Activated T-cell treated with anti-CD3 and anti-CD28 coated beads, Interleukin-2, amount 50 U/mL, for 24 hours (primary cell): ENCODE results near the gene COQ2.
A peak's percentile ranks its signal among the peaks of the same experiment; 100 is the strongest.

Experiments
- DNase-seq: peaks from one replicate; pipeline ENCODE4 v3.0.0-alpha.2; 2020
- H3K27ac Mint-ChIP-seq: 2 replicates; pipeline ENCODE4 v1.8.0; 2020; ENCODE audit warnings: mild to moderate bottlenecking, mixed read lengths
- H3K27me3 Mint-ChIP-seq: 2 replicates; pipeline ENCODE4 v1.8.0; 2020; ENCODE audit warnings: mixed read lengths
- H3K36me3 Mint-ChIP-seq: 2 replicates; pipeline ENCODE4 v1.8.0; 2020; ENCODE audit warnings: low read depth, mixed read lengths
- H3K4me1 Mint-ChIP-seq: 2 replicates; pipeline ENCODE4 v1.8.0; 2020; ENCODE audit warnings: low read depth, mixed read lengths
- H3K4me3 Mint-ChIP-seq: 2 replicates; pipeline ENCODE4 v1.8.0; 2020; ENCODE audit warnings: mild to moderate bottlenecking, moderate library complexity, mixed read lengths
- H3K9me3 Mint-ChIP-seq: 2 replicates; pipeline ENCODE4 v1.8.0; 2020; ENCODE audit warnings: mixed read lengths

COQ2 gene

GRCh38 chr4:83267830-83268475 lies 16.6 kb downstream of the COQ2 start:
- H3K4me3 Mint-ChIP-seq = no peak overlapping the region
- peaks cover 21% of the 10 kb centered on the region for H3K4me1 Mint-ChIP-seq
- H3K9me3 Mint-ChIP-seq = no peaks in the 10 kb centered on the region
- DNase-seq = no peak
- no peaks in the 10 kb centered on the region for H3K27me3 Mint-ChIP-seq
- peak overlapping the region; percentile 33 for H3K27ac Mint-ChIP-seq
- peaks cover 74% of the 10 kb centered on the region for H3K36me3 Mint-ChIP-seq

- peaks cover 68% of the 10 kb centered on the region for H3K36me3 Mint-ChIP-seq
- no peak overlapping the region for H3K4me3 Mint-ChIP-seq
- DNase-seq = no peak
- peaks cover 15% of the 10 kb centered on the region for H3K4me1 Mint-ChIP-seq
- no peaks in the 10 kb centered on the region for H3K9me3 Mint-ChIP-seq
- peak overlapping the region; percentile 20 for H3K27ac Mint-ChIP-seq
- no peaks in the 10 kb centered on the region for H3K27me3 Mint-ChIP-seq
Measured at GRCh38 chr4:83267121-83267829, 17.3 kb downstream of the COQ2 start.

GRCh38 chr4:83266689-83267088 lies 17.9 kb downstream of the COQ2 start:
- H3K27ac Mint-ChIP-seq = no peak overlapping the region
- DNase-seq = no peak
- no peaks in the 10 kb centered on the region for H3K9me3 Mint-ChIP-seq
- peaks cover 15% of the 10 kb centered on the region for H3K4me1 Mint-ChIP-seq
- peaks cover 69% of the 10 kb centered on the region for H3K36me3 Mint-ChIP-seq
- H3K27me3 Mint-ChIP-seq = no peaks in the 10 kb centered on the region
- H3K4me3 Mint-ChIP-seq = no peak overlapping the region

DNA sequence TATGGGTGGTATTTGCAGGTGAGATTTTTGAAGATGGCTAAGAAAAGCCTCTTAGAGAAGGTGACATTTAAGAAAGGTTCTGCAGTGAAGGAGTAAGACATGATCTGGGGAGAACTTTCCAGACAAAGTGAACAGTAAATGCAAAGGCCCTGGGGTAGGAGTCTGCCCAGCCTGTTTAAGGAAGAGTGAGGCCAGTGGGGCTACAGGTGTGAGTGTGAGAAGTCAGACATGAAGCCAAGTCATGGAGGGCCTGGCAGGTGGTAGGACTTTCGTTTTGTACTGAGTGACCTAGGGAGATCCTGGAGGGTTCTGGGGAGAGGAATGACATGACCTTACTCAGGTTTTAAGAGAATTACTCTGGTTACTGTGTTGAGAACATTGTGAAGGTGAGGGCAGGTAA lies 21.5 kb downstream of the COQ2 start:
- Mint-ChIP-seq H3K4me1 (peaks cover 12% of the 10 kb centered on the region), H3K36me3 (peaks cover 62% of the 10 kb centered on the region), H3K9me3 (no peaks in the 10 kb centered on the region), H3K27ac (no peak overlapping the region), H3K27me3 (no peaks in the 10 kb centered on the region), H3K4me3 (no peak overlapping the region)
- DNase-seq = no peak

DNA sequence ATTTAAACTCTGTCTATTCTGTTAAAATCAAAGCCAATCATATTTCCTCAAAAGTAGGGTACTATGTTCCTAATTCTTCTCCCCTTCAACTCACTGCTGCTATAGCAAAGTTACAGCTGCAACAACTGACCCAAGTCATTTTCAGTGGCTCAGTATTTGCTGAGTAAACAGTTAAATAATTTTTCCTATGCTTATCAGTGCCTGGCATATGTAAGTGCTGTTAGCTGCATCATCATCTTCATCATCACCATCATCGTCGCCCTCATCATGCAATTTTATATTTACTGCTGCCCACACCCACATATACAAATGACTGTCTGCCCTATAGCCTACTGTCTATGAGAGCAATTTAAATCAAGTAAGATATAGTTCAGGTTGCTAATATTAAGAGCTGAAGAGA lies 21.9 kb downstream of the COQ2 start:
- H3K27ac Mint-ChIP-seq = no peak overlapping the region

GRCh38 chr4:83261307-83261706 lies 23.3 kb downstream of the COQ2 start:
- peaks cover 54% of the 10 kb centered on the region for H3K36me3 Mint-ChIP-seq

More for the DNA sequence above, 21.9 kb downstream of the COQ2 start:
- H3K27me3 Mint-ChIP-seq = no peaks in the 10 kb centered on the region
- no peaks in the 10 kb centered on the region for H3K9me3 Mint-ChIP-seq
- H3K4me3 Mint-ChIP-seq = no peak overlapping the region
- no peak for DNase-seq
- peaks cover 9% of the 10 kb centered on the region for H3K4me1 Mint-ChIP-seq
- H3K36me3 Mint-ChIP-seq = peaks cover 62% of the 10 kb centered on the region

GRCh38 chr4:83259586-83259985 lies 25.0 kb downstream of the COQ2 start:
- Mint-ChIP-seq H3K27ac (no peak overlapping the region), H3K36me3 (peaks cover 48% of the 10 kb centered on the region), H3K4me1 (peaks cover 2% of the 10 kb centered on the region), H3K4me3 (no peak overlapping the region), H3K9me3 (no peaks in the 10 kb centered on the region), H3K27me3 (no peaks in the 10 kb centered on the region)
- DNase-seq = no peak

More at GRCh38 chr4:83261307-83261706, 23.3 kb downstream of the COQ2 start:
- Mint-ChIP-seq H3K27ac (no peak overlapping the region), H3K27me3 (no peaks in the 10 kb centered on the region), H3K4me3 (no peak overlapping the region), H3K9me3 (no peaks in the 10 kb centered on the region), H3K4me1 (peaks cover 4% of the 10 kb centered on the region)
- DNase-seq = no peak

GRCh38 chr4:83258461-83258860 lies 26.1 kb downstream of the COQ2 start:
- peaks cover 2% of the 10 kb centered on the region for H3K4me1 Mint-ChIP-seq
- DNase-seq = no peak
- H3K36me3 Mint-ChIP-seq = peaks cover 41% of the 10 kb centered on the region
- H3K27ac Mint-ChIP-seq = no peak overlapping the region
- H3K27me3 Mint-ChIP-seq = no peaks in the 10 kb centered on the region
- H3K9me3 Mint-ChIP-seq = no peaks in the 10 kb centered on the region
- no peak overlapping the region for H3K4me3 Mint-ChIP-seq

DNA sequence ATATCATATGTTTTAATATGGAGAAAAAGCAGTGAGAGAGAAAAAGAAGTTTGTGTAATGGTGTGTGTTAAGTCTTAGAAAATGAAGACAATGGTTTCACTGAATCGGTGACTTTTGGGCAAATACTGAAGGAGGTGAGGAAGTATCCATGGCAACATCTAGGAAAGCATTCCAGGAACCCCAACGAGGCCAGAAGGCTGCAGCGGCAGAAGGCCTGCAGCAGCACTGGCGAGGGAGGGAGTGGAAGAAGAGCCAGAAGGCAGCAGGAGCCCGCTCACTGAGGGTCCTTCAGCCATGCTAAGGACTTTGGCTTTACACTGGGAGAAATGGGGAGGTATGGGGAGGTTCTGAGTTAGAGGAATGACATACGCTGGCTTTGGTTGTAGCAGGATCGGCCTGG lies 26.8 kb downstream of the COQ2 start:
- peaks cover 35% of the 10 kb centered on the region for H3K36me3 Mint-ChIP-seq
- no peaks in the 10 kb centered on the region for H3K27me3 Mint-ChIP-seq
- H3K4me3 Mint-ChIP-seq = no peak overlapping the region
- no peak for DNase-seq
- H3K27ac Mint-ChIP-seq = no peak overlapping the region
- no peaks in the 10 kb centered on the region for H3K9me3 Mint-ChIP-seq
- H3K4me1 Mint-ChIP-seq = peaks cover 6% of the 10 kb centered on the region

DNA sequence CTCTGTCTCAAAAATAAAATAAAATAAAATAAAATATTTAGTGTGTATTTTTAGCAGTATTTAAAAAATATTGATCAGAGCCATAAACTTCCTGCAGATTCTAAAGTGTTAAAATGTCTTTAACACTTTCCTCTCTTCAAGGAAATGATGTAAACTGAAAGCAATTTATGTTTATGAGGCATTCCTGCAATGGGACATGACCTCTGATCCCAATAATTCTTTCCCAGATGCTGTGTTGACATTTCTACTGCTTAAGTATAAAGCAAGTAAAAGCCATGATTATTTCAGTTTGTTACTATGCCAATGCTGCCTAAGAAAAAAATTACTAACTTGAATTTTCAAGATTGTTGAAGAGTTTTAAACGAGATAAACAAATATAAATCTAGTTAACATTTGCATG lies 29.0 kb downstream of the COQ2 start:
- H3K4me3 Mint-ChIP-seq = no peak overlapping the region
- H3K27ac Mint-ChIP-seq = no peak overlapping the region
- peaks cover 21% of the 10 kb centered on the region for H3K4me1 Mint-ChIP-seq
- no peaks in the 10 kb centered on the region for H3K9me3 Mint-ChIP-seq
- DNase-seq = no peak
- no peaks in the 10 kb centered on the region for H3K27me3 Mint-ChIP-seq
- H3K36me3 Mint-ChIP-seq = peaks cover 22% of the 10 kb centered on the region

GRCh38 chr4:83252782-83253405 lies 31.7 kb downstream of the COQ2 start:
- DNase-seq = peak; percentile 48
- H3K9me3 Mint-ChIP-seq = no peaks in the 10 kb centered on the region
- peaks cover 3% of the 10 kb centered on the region for H3K36me3 Mint-ChIP-seq
- H3K4me1 Mint-ChIP-seq = peaks cover 19% of the 10 kb centered on the region
- no peak overlapping the region for H3K4me3 Mint-ChIP-seq
- no peaks in the 10 kb centered on the region for H3K27me3 Mint-ChIP-seq
- H3K27ac Mint-ChIP-seq = no peak overlapping the region

DNA sequence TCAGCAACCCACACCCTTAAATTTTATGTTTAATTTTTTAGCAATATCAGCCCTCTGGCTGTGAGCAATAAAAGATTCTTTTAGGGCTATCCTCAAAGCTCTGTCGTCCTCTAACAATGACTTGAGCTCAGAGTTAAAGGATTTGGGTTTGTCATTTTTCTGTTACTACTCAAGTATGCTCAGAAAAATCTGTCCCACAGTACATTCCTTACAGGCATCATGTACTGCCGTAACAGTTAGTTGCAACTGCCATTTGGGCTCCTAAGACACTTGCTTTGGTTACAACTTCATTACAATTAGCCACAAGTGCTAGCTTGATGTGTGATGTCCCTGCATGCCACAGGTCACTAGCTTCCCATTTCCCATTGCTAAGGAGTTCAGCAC lies 33.2 kb downstream of the COQ2 start:
- Mint-ChIP-seq H3K27ac (no peak overlapping the region), H3K27me3 (no peaks in the 10 kb centered on the region), H3K36me3 (no peaks in the 10 kb centered on the region), H3K4me1 (peaks cover 19% of the 10 kb centered on the region), H3K4me3 (no peak overlapping the region), H3K9me3 (no peaks in the 10 kb centered on the region)
- DNase-seq = no peak

GRCh38 chr4:83250687-83251446 lies 33.7 kb downstream of the COQ2 start:
- no peaks in the 10 kb centered on the region for H3K27me3 Mint-ChIP-seq
- peaks cover 19% of the 10 kb centered on the region for H3K4me1 Mint-ChIP-seq
- no peak overlapping the region for H3K4me3 Mint-ChIP-seq
- no peaks in the 10 kb centered on the region for H3K36me3 Mint-ChIP-seq
- DNase-seq = no peak
- no peaks in the 10 kb centered on the region for H3K9me3 Mint-ChIP-seq
- H3K27ac Mint-ChIP-seq = no peak overlapping the region

GRCh38 chr4:83248486-83248885 lies 36.1 kb downstream of the COQ2 start:
- Mint-ChIP-seq H3K27me3 (peaks cover 14% of the 10 kb centered on the region), H3K27ac (no peak overlapping the region), H3K9me3 (no peaks in the 10 kb centered on the region), H3K36me3 (no peaks in the 10 kb centered on the region), H3K4me3 (no peak overlapping the region), H3K4me1 (peaks cover 19% of the 10 kb centered on the region)
- no peak for DNase-seq
